ENCODE results near the gene APOH. TPM values are rescaled to one million over a fixed set of nuclear protein-coding genes. Genes with fewer than 3 reads are reported as not detected.
A peak's percentile ranks its signal among the peaks of the same experiment; 100 is the strongest.
"Not testable (repeated sequence)": the region's sequence is repeated elsewhere in the genome, so short reads cannot be mapped to it uniquely, and the experiment has no call there.

The APOH gene
- total RNA-seq, 1 experiment from 2014 or later: not detected

DNA sequence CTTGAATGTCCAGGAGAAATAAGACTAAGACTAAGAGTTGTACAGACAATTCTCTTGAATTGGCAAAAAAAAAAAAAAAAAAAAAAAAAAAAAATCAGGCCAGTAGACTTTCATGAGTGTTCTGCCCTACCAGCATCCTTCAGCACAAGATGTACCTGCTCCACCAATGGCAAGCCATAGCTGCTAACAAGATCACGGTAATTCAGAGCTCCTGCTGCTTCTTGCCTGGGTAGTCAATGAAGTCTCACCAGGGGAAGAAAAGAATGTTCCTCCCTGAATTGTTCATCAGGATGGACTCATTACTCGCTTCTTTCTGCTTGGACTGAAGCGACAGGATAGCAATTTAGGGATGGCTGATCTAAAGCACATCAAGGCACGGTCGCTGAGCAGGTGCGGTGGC is 31.1 kb upstream of the APOH start:
- peaks cover 9% of the 10 kb centered on the region for H3K4me1 Mint-ChIP-seq (ENCODE audit: low read depth, unreplicated experiment)
- TF ChIP-seq, protein P1, sequence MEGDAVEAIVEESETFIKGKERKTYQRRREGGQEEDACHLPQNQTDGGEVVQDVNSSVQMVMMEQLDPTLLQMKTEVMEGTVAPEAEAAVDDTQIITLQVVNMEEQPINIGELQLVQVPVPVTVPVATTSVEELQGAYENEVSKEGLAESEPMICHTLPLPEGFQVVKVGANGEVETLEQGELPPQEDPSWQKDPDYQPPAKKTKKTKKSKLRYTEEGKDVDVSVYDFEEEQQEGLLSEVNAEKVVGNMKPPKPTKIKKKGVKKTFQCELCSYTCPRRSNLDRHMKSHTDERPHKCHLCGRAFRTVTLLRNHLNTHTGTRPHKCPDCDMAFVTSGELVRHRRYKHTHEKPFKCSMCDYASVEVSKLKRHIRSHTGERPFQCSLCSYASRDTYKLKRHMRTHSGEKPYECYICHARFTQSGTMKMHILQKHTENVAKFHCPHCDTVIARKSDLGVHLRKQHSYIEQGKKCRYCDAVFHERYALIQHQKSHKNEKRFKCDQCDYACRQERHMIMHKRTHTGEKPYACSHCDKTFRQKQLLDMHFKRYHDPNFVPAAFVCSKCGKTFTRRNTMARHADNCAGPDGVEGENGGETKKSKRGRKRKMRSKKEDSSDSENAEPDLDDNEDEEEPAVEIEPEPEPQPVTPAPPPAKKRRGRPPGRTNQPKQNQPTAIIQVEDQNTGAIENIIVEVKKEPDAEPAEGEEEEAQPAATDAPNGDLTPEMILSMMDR (IDR thresholded peaks at IDR 0.05; ENCODE audit: unreplicated experiment): no peak
- BruUV-seq (replicated peaks): no TSS peak
- no peak overlapping the region for H3K4me3 Mint-ChIP-seq (ENCODE audit: low read depth, unreplicated experiment)
- H3K27ac Mint-ChIP-seq (ENCODE audit: unreplicated experiment): no peak overlapping the region
- H3K36me3 Mint-ChIP-seq (ENCODE audit: insufficient read depth, unreplicated experiment): no peaks in the 10 kb centered on the region
- CTCF ChIA-PET: interaction anchor here (1.4 kb wide), 1 partner anchor 15 kb away, joined by 5 read pairs; no protein-coding TSS in a partner anchor
- no peaks in the 10 kb centered on the region for H3K27me3 Mint-ChIP-seq (ENCODE audit: unreplicated experiment)
- DNase-seq: no peak
- H3K9me3 Mint-ChIP-seq (ENCODE audit: low read depth, unreplicated experiment): peaks cover 7% of the 10 kb centered on the region
- intact Hi-C loops (cut with micrococcal nuclease; ENCODE audit: unreplicated experiment): no loop called here

DNA sequence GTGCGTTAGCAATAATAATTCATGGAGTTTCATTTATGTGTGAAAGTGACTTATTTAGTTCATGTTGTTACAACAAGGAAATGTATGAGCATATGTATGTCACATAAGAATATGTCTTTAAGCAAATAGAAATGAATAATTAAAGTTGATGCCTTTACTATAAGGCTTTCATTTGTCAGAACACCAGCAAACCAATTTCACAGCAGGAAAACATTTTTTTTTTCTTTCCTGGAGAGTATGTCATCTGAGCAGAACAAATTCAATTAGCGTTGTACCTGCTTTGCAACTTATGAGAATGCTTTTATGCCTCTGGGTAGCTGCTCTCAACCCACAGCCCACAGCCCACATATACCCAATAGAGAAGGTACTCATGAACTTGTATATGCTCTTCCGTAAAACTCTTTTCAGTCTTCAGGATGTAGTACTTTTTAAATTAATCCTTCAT is 26.3 kb upstream of the APOH start:
- Mint-ChIP-seq H3K4me3 (ENCODE audit: low read depth, unreplicated experiment) (no peak overlapping the region), H3K9me3 (ENCODE audit: low read depth, unreplicated experiment) (no peaks in the 10 kb centered on the region), H3K4me1 (ENCODE audit: low read depth, unreplicated experiment) (no peaks in the 10 kb centered on the region), H3K27me3 (ENCODE audit: unreplicated experiment) (no peaks in the 10 kb centered on the region), H3K36me3 (ENCODE audit: insufficient read depth, unreplicated experiment) (no peaks in the 10 kb centered on the region), H3K27ac (ENCODE audit: unreplicated experiment) (no peak overlapping the region)
- intact Hi-C loops (cut with micrococcal nuclease; ENCODE audit: unreplicated experiment): loop anchor here (1.0 to 5.0 kb wide), 4 partner anchors 20 to 652 kb away; no protein-coding TSS in a partner anchor
- BruUV-seq (replicated peaks): no TSS peak
- no peak for DNase-seq
- CTCF ChIA-PET: interaction anchor here (0.6 to 2.3 kb wide), 6 partner anchors 20 to 1178 kb away, joined by 3 to 7 read pairs (median 4); no protein-coding TSS in a partner anchor
- TF ChIP-seq, protein P1 (IDR thresholded peaks at IDR 0.05; ENCODE audit: unreplicated experiment): no peak

DNA sequence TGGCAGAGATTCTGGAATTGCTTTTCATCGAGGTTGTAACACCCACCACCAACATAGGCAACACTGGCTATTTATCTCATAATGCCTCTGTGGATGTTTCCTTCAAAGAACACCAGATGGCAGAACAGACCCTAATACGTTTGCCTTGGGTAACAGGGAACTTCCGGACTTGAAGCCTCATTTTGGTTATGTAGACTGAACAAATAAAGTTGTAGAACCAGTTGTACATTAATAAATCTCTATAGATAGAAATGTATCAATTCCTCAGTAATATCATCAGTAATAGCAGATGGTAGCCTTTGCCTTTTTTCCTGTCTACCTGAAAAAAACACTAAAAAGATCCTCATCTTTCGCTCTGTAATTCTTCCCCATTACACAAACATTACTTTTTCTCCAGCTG is 25.9 kb upstream of the APOH start:
- peak; percentile 39 for DNase-seq
- no peak overlapping the region for H3K27ac Mint-ChIP-seq (ENCODE audit: unreplicated experiment)
- BruUV-seq (replicated peaks): no TSS peak
- no peaks in the 10 kb centered on the region for H3K4me1 Mint-ChIP-seq (ENCODE audit: low read depth, unreplicated experiment)
- H3K36me3 Mint-ChIP-seq (ENCODE audit: insufficient read depth, unreplicated experiment): no peaks in the 10 kb centered on the region
- intact Hi-C loops (cut with micrococcal nuclease; ENCODE audit: unreplicated experiment): loop anchor here (1.0 to 5.0 kb wide), 4 partner anchors 20 to 652 kb away; no protein-coding TSS in a partner anchor
- CTCF ChIA-PET: interaction anchor here (0.6 to 2.3 kb wide), 6 partner anchors 21 to 1177 kb away, joined by 3 to 7 read pairs (median 4); no protein-coding TSS in a partner anchor
- H3K4me3 Mint-ChIP-seq (ENCODE audit: low read depth, unreplicated experiment): no peak overlapping the region
- no peaks in the 10 kb centered on the region for H3K27me3 Mint-ChIP-seq (ENCODE audit: unreplicated experiment)
- no peaks in the 10 kb centered on the region for H3K9me3 Mint-ChIP-seq (ENCODE audit: low read depth, unreplicated experiment)
- TF ChIP-seq, protein P1 (IDR thresholded peaks at IDR 0.05; ENCODE audit: unreplicated experiment): peak; percentile 73

DNA sequence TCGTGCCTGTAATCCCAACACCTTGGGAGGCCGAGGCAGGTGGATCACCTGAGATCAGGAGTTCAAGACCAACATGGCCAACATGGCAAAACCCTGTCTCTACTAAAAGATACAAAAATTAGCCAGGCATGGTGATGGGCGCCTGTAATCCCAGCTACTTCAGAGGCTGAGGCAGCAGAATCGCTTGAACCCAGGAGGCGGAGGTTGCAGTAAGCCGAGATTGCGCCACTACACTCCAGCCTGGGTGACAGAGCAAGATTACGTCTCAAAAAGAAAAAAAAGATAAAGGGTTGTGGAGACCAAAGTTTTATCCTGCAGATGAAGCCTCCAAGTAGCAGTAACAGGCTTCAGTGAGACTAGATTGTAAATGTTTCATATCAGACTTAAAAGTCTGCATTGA is 24.2 kb upstream of the APOH start:
- H3K4me3 Mint-ChIP-seq (ENCODE audit: low read depth, unreplicated experiment); H3K4me1 Mint-ChIP-seq (ENCODE audit: low read depth, unreplicated experiment); intact Hi-C loops (cut with micrococcal nuclease; ENCODE audit: unreplicated experiment); BruUV-seq (replicated peaks); CTCF ChIA-PET; H3K27me3 Mint-ChIP-seq (ENCODE audit: unreplicated experiment); H3K36me3 Mint-ChIP-seq (ENCODE audit: insufficient read depth, unreplicated experiment); H3K9me3 Mint-ChIP-seq (ENCODE audit: low read depth, unreplicated experiment); DNase-seq; H3K27ac Mint-ChIP-seq (ENCODE audit: unreplicated experiment): not testable (repeated sequence)

DNA sequence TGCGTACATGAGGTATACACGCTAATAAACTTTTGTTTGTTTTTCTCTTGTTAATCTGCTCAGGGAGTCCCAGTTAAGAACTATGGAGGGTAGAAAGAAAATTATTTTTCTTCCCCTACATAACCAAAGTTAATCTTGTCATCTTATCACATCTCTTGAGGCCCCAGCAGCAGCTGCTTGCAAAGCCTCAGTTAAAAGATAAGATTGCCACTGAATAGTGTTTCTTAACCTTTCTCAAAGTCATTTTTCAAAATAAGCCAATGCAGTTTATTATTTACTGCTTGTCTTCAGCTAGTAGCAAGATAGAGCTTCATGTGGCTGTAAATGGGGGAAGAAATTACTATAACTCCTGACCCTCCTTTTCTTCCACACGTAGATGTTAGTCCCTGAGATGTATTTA is 21.5 kb upstream of the APOH start:
- no TSS peak for BruUV-seq (replicated peaks)
- Mint-ChIP-seq H3K4me1 (ENCODE audit: low read depth, unreplicated experiment) (no peaks in the 10 kb centered on the region), H3K36me3 (ENCODE audit: insufficient read depth, unreplicated experiment) (no peaks in the 10 kb centered on the region), H3K4me3 (ENCODE audit: low read depth, unreplicated experiment) (no peak overlapping the region), H3K27ac (ENCODE audit: unreplicated experiment) (no peak overlapping the region), H3K9me3 (ENCODE audit: low read depth, unreplicated experiment) (no peaks in the 10 kb centered on the region), H3K27me3 (ENCODE audit: unreplicated experiment) (no peaks in the 10 kb centered on the region)
- TF ChIP-seq, protein P1 (IDR thresholded peaks at IDR 0.05; ENCODE audit: unreplicated experiment): no peak
- DNase-seq: no peak
- intact Hi-C loops (cut with micrococcal nuclease; ENCODE audit: unreplicated experiment): no loop called here
- CTCF ChIA-PET: interaction anchor here (0.7 kb wide), 2 partner anchors 42 to 348 kb away, joined by 3 to 5 read pairs; no protein-coding TSS in a partner anchor

Measured in Calu3 (cell line).